BLaER1 treated with 17β-estradiol and CSF1 and Interleukin-3, amounts not matched to agents 10 nM and 100 nM (cell line): Measurements from ENCODE around the gene GHRH.

Source experiments
- H3K27ac ChIP-seq, 11 experiments: shearing (Covaris generic); formaldehyde crosslinking; 2 replicates each; pipeline ENCODE4 v1.8.1; 2022
- H3K27me3 ChIP-seq, 11 experiments: shearing (Covaris generic); formaldehyde crosslinking; 2 replicates each; pipeline ENCODE4 v1.8.1; 2022
- H3K36me3 ChIP-seq, 11 experiments: shearing (Covaris generic); formaldehyde crosslinking; 2 replicates each; pipeline ENCODE4 v1.8.1; 2022
- H3K4me1 ChIP-seq, 10 experiments: shearing (Covaris generic); formaldehyde crosslinking; 2 replicates each; pipeline ENCODE4 v1.8.1; 2022
- H3K4me2 ChIP-seq, 11 experiments: shearing (Covaris generic); formaldehyde crosslinking; 2 replicates each; pipeline ENCODE4 v1.8.1; 2022
- H3K4me3 ChIP-seq, 10 experiments: shearing (Covaris generic); formaldehyde crosslinking; 2 replicates each; pipeline ENCODE4 v1.8.1; 2022
- H3K9ac ChIP-seq, 11 experiments: shearing (Covaris generic); formaldehyde crosslinking; 2 replicates each; pipeline ENCODE4 v1.8.1; 2022
- H3K9me3 ChIP-seq, 11 experiments: shearing (Covaris generic); formaldehyde crosslinking; replicated peaks in 1 of 11; 2 replicates each; pipeline ENCODE4 v1.8.1; 2022
- H4K20me1 ChIP-seq, 11 experiments: shearing (Covaris generic); formaldehyde crosslinking; 2 replicates each; pipeline ENCODE4 v1.8.1; 2022
- Cebpa-rat ChIP-seq, 11 experiments: shearing (Covaris generic); IDR thresholded peaks; 2 replicates each; pipeline ENCODE4 v1.8.1; 2022

The GHRH gene

GRCh38 chr20:37302981-37303380 is 41.4 kb upstream of the GHRH start:
- Histone ChIP-seq H3K27ac (no peak overlapping the region), H4K20me1 (peaks cover 21 to 74% (median 54%) of the 10 kb centered on the region in 11 experiments; a peak in 19 of 22 replicates), H3K36me3 (peaks cover 72 to 98% (median 89%) of the 10 kb centered on the region in 11 experiments), H3K4me3 (no peak overlapping the region), H3K4me1 (peaks cover 16 to 39% (median 27%) of the 10 kb centered on the region in 10 experiments), H3K4me2 (no peak overlapping the region), H3K27me3 (no peaks in the 10 kb centered on the region), H3K9me3 (no peaks in the 10 kb centered on the region), H3K9ac (no peak overlapping the region)
- no peak for TF ChIP-seq Cebpa-rat (IDR thresholded peaks at IDR 0.05)

- Histone ChIP-seq H3K36me3 (peaks cover 69 to 98% (median 84%) of the 10 kb centered on the region in 11 experiments), H3K9me3 (no peaks in the 10 kb centered on the region), H3K4me1 (peaks cover 25 to 36% (median 28%) of the 10 kb centered on the region in 10 experiments), H3K4me2 (no peak overlapping the region), H3K4me3 (no peak overlapping the region), H3K27ac (no peak overlapping the region), H4K20me1 (peaks cover 15 to 71% (median 59%) of the 10 kb centered on the region in 11 experiments; a peak in 20 of 22 replicates), H3K9ac (no peak overlapping the region), H3K27me3 (no peaks in the 10 kb centered on the region)
- TF ChIP-seq Cebpa-rat (IDR thresholded peaks at IDR 0.05): no peak
These were observed 39.9 kb upstream of the GHRH start for GRCh38 chr20:37301558-37301957.

DNA sequence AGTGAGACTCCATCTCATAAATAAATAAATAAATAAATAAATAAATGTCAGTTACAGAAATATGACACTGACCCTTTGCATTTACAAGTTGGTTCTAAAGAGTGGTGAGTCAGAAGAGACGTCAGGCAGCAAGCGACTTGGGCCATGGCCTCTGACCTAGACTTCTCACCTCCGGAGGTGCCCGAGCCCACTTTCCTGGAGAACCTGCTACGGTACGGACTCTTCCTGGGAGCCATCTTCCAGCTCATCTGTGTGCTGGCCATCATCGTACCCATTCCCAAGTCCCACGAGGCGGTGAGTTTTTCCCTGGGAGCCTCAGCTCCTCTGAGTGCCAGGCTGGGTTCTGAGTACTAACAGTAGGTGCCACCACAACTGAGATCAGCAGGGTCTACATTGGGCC is 39.5 kb upstream of the GHRH start:
- peaks cover 65 to 94% (median 80%) of the 10 kb centered on the region in 11 experiments for H3K36me3 ChIP-seq
- H3K4me2 ChIP-seq: no peak overlapping the region
- no peak overlapping the region for H3K9ac ChIP-seq
- no peaks in the 10 kb centered on the region for H3K27me3 ChIP-seq
- no peak for TF ChIP-seq Cebpa-rat (IDR thresholded peaks at IDR 0.05)
- peaks cover 14 to 73% (median 59%) of the 10 kb centered on the region in 11 experiments; a peak in 20 of 22 replicates for H4K20me1 ChIP-seq
- H3K9me3 ChIP-seq: no peaks in the 10 kb centered on the region
- no peak overlapping the region for H3K27ac ChIP-seq
- H3K4me1 ChIP-seq: peaks cover 26 to 40% (median 32%) of the 10 kb centered on the region in 10 experiments
- H3K4me3 ChIP-seq: no peak overlapping the region

GRCh38 chr20:37299718-37300528 is 38.3 kb upstream of the GHRH start:
- no peak overlapping the region for H3K27ac ChIP-seq
- H3K4me3 ChIP-seq: no peak overlapping the region
- peaks cover 61 to 82% (median 76%) of the 10 kb centered on the region in 11 experiments for H3K36me3 ChIP-seq
- H3K4me2 ChIP-seq: no peak overlapping the region
- no peak overlapping the region for H3K9ac ChIP-seq
- peaks cover 14 to 73% (median 56%) of the 10 kb centered on the region in 11 experiments; a peak in 19 of 22 replicates for H4K20me1 ChIP-seq
- no peaks in the 10 kb centered on the region for H3K27me3 ChIP-seq
- peaks cover 25 to 38% (median 34%) of the 10 kb centered on the region in 10 experiments for H3K4me1 ChIP-seq
- TF ChIP-seq Cebpa-rat (IDR thresholded peaks at IDR 0.05): no peak
- H3K9me3 ChIP-seq: no peaks in the 10 kb centered on the region

GRCh38 chr20:37298190-37298939 is 36.8 kb upstream of the GHRH start:
- no peak for TF ChIP-seq Cebpa-rat (IDR thresholded peaks at IDR 0.05)
- H4K20me1 ChIP-seq: peaks cover 9 to 77% (median 61%) of the 10 kb centered on the region in 11 experiments; a peak in 19 of 22 replicates
- H3K4me2 ChIP-seq: peak overlapping the region in 3 of 11 experiments; percentile 16 to 33 (median 33); a peak in 3 of 22 replicates
- H3K4me3 ChIP-seq: no peak overlapping the region
- H3K4me1 ChIP-seq: peaks cover 12 to 51% (median 34%) of the 10 kb centered on the region in 10 experiments; a peak in 18 of 20 replicates
- H3K27ac ChIP-seq: no peak overlapping the region
- H3K9me3 ChIP-seq: peaks cover 0 to 6% (median 5%) of the 10 kb centered on the region in 11 experiments; a peak in 16 of 22 replicates
- no peak overlapping the region for H3K9ac ChIP-seq
- peaks cover 54 to 78% (median 72%) of the 10 kb centered on the region in 11 experiments for H3K36me3 ChIP-seq
- H3K27me3 ChIP-seq: no peaks in the 10 kb centered on the region

- Histone ChIP-seq H3K9ac (no peak overlapping the region), H3K9me3 (peaks cover 0 to 18% (median 16%) of the 10 kb centered on the region in 11 experiments; a peak in 18 of 22 replicates), H3K4me2 (peak overlapping the region in 4 of 11 experiments; percentile 46 to 100 (median 77); a peak in 6 of 22 replicates), H3K4me3 (no peak overlapping the region), H3K27ac (no peak overlapping the region), H3K27me3 (no peaks in the 10 kb centered on the region), H4K20me1 (peaks cover 9 to 75% (median 58%) of the 10 kb centered on the region in 11 experiments; a peak in 19 of 22 replicates), H3K4me1 (peaks cover 12 to 63% (median 35%) of the 10 kb centered on the region in 10 experiments; a peak in 18 of 20 replicates), H3K36me3 (peaks cover 50 to 78% (median 72%) of the 10 kb centered on the region in 11 experiments)
- no peak for TF ChIP-seq Cebpa-rat (IDR thresholded peaks at IDR 0.05)
These were observed 35.6 kb upstream of the GHRH start for GRCh38 chr20:37297066-37297736.

- Histone ChIP-seq H3K4me2 (peak overlapping the region in 10 of 11 experiments; percentile 1 to 100 (median 28); a peak in 16 of 22 replicates), H3K27ac (peak overlapping the region in 2 of 11 experiments; percentile 24 to 56; a peak in 2 of 22 replicates), H3K36me3 (peaks cover 41 to 78% (median 72%) of the 10 kb centered on the region in 11 experiments), H3K4me1 (peaks cover 17 to 71% (median 39%) of the 10 kb centered on the region in 10 experiments; a peak in 19 of 20 replicates), H3K9me3 (peaks cover 0 to 25% (median 23%) of the 10 kb centered on the region in 11 experiments; a peak in 18 of 22 replicates), H3K4me3 (no peak overlapping the region), H3K27me3 (no peaks in the 10 kb centered on the region), H3K9ac (no peak overlapping the region), H4K20me1 (peaks cover 9 to 67% (median 52%) of the 10 kb centered on the region in 11 experiments; a peak in 19 of 22 replicates)
- no peak for TF ChIP-seq Cebpa-rat (IDR thresholded peaks at IDR 0.05)
These were observed 34.8 kb upstream of the GHRH start for GRCh38 chr20:37296371-37296770.

DNA sequence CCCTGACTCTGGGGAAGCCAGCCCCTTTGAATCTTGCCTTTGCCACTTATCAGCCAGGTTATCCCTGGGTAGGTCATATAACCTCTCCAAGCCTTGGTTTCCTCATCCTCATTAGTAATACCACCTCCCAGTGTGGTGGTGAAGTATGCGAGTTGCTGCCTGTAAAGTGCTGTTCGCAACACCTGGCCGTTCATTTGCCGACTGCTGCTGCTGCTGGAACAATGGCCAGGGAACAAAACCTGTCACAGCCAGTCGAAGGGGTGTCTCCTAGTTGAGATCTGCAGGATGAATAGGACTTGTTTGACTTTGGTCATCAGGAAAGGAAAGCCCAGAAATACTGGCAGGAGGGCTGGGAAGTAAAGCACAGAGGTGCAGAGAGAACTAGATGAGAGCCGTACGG is 34.0 kb upstream of the GHRH start:
- no peak for TF ChIP-seq Cebpa-rat (IDR thresholded peaks at IDR 0.05)
- peaks cover 34 to 73% (median 65%) of the 10 kb centered on the region in 11 experiments for H3K36me3 ChIP-seq
- no peak overlapping the region for H3K9ac ChIP-seq
- H3K27me3 ChIP-seq: no peaks in the 10 kb centered on the region
- H3K9me3 ChIP-seq: peaks cover 0 to 26% (median 23%) of the 10 kb centered on the region in 11 experiments; a peak in 18 of 22 replicates
- no peak overlapping the region for H3K4me3 ChIP-seq
- H4K20me1 ChIP-seq: peaks cover 9 to 65% (median 48%) of the 10 kb centered on the region in 11 experiments; a peak in 18 of 22 replicates
- H3K27ac ChIP-seq: peak overlapping the region in 3 of 11 experiments; percentile 24 to 78 (median 56); a peak in 5 of 22 replicates
- peak overlapping the region; percentile 2 to 100 (median 31); a peak in 18 of 22 replicates for H3K4me2 ChIP-seq
- peaks cover 25 to 79% (median 45%) of the 10 kb centered on the region in 10 experiments for H3K4me1 ChIP-seq
